Neural cell (in vitro differentiated cells): ENCODE results near the gene SLX4IP. TPM values are rescaled to one million over a fixed set of nuclear protein-coding genes. Genes with fewer than 3 reads are reported as not detected.
A peak's percentile ranks its signal among the peaks of the same experiment; 100 is the strongest.

Experiments
- H2AFZ ChIP-seq: fragments of 200-600, 300-800 bp; sonication (generic), shearing (Covaris generic); 2 replicates; pipeline ENCODE4 v1.6.0; 2014; ENCODE audit warnings: low read depth, mild to moderate bottlenecking, antibody characterized with exemption, low read length, moderate library complexity
- H3F3A ChIP-seq: fragments of 200-600 bp; shearing (Covaris generic); 2 replicates; pipeline ENCODE4 v1.6.1; 2016; ENCODE audit warnings: mild to moderate bottlenecking, moderate library complexity, mixed read lengths, antibody characterized with exemption, low read length; ENCODE audit not compliant: insufficient read depth, poor library complexity, severe bottlenecking
- H3K27ac ChIP-seq: fragments of 200-600, 300-800 bp; sonication (generic), shearing (Covaris generic); 2 replicates; pipeline ENCODE4 v1.5.1; 2014; ENCODE audit warnings: mild to moderate bottlenecking, low read length, moderate library complexity
- H3K27me3 ChIP-seq: fragments of 300-800, 200-600 bp; sonication (generic), shearing (Covaris generic); 2 replicates; pipeline ENCODE4 v1.6.0; 2014; ENCODE audit warnings: mild to moderate bottlenecking, low read depth, low read length, moderate library complexity; ENCODE audit not compliant: insufficient read depth
- H3K36me3 ChIP-seq: fragments of 300-800, 200-600 bp; sonication (generic), shearing (Covaris generic); 2 replicates; pipeline ENCODE4 v1.5.1; 2014; ENCODE audit warnings: mild to moderate bottlenecking, antibody characterized with exemption, low read length, moderate library complexity; ENCODE audit not compliant: insufficient read depth
- H3K4me2 ChIP-seq: fragments of 300-800, 200-600 bp; sonication (generic), shearing (Covaris generic); 2 replicates; pipeline ENCODE4 v1.6.0; 2014; ENCODE audit warnings: mild to moderate bottlenecking, low read length
- H3K4me3 ChIP-seq: fragments of 300-800, 200-600 bp; sonication (generic), shearing (Covaris generic); 2 replicates; pipeline ENCODE4 v1.5.1; 2014; ENCODE audit warnings: mild to moderate bottlenecking, low read length, moderate library complexity
- H3K79me2 ChIP-seq: fragments of 200-600 bp; shearing (Covaris generic); replicated peaks from 2 replicates; pipeline ENCODE4 v1.6.0; 2014; ENCODE audit warnings: mild to moderate bottlenecking, low read length, moderate library complexity; ENCODE audit not compliant: insufficient read depth
- H3K9ac ChIP-seq: fragments of 300-800, 200-600 bp; sonication (generic), shearing (Covaris generic); 2 replicates; pipeline ENCODE4 v1.6.1; 2016; ENCODE audit warnings: mild to moderate bottlenecking, low read length, mixed read lengths
- H3K9me2 ChIP-seq: fragments of 200-600 bp; shearing (Covaris generic); 2 replicates; pipeline ENCODE4 v1.6.1; 2016; ENCODE audit warnings: mild to moderate bottlenecking, low read length, mixed read lengths; ENCODE audit not compliant: insufficient read depth
- H3K9me3 ChIP-seq: fragments of 200-600, 300-800 bp; sonication (generic), shearing (Covaris generic); 2 replicates; pipeline ENCODE4 v1.6.1; 2016; ENCODE audit warnings: mild to moderate bottlenecking, mixed run types, low read length, moderate library complexity, mixed read lengths
- H4K20me1 ChIP-seq: fragments of 200-600 bp; shearing (Covaris generic); 2 replicates; pipeline ENCODE4 v1.6.1; 2016; ENCODE audit warnings: mild to moderate bottlenecking, mixed run types; ENCODE audit not compliant: insufficient read depth
- CTCF ChIP-seq: fragments of 450-650 bp; IDR thresholded peaks from 2 replicates; pipeline ENCODE4 v1.5.1; 2014; ENCODE audit warnings: antibody characterized with exemption, mild to moderate bottlenecking, moderate library complexity; ENCODE audit not compliant: poor library complexity, severe bottlenecking
- EP300 ChIP-seq: fragments of 450-650 bp; conservative IDR thresholded peaks from 2 replicates; pipeline ENCODE4 v1.6.1; 2014; ENCODE audit warnings: antibody characterized with exemption, mild to moderate bottlenecking, moderate library complexity; ENCODE audit not compliant: poor library complexity, severe bottlenecking
- EZH2 ChIP-seq: fragments of 200-600, 300-800 bp; shearing (Covaris generic), sonication (generic); IDR thresholded peaks from 2 replicates; pipeline ENCODE4 v1.6.1; 2014; ENCODE audit warnings: antibody characterized with exemption, low read length, borderline replicate concordance, mild to moderate bottlenecking; ENCODE audit not compliant: insufficient read depth, poor library complexity, severe bottlenecking
- MXI1 ChIP-seq: fragments of 450-650 bp; conservative IDR thresholded peaks from 2 replicates; pipeline ENCODE4 v1.6.1; 2014; ENCODE audit warnings: antibody characterized with exemption, mild to moderate bottlenecking; ENCODE audit not compliant: poor library complexity, severe bottlenecking
- POLR2AphosphoS5 ChIP-seq: IDR thresholded peaks from 2 replicates; pipeline ENCODE4 v1.6.1; 2012
- RAD21 ChIP-seq: fragments of 450-650 bp; conservative IDR thresholded peaks from 2 replicates; pipeline ENCODE4 v1.6.1; 2014; ENCODE audit warnings: antibody characterized with exemption, mild to moderate bottlenecking, moderate library complexity
- REST ChIP-seq: IDR thresholded peaks from 2 replicates; pipeline ENCODE4 v1.6.1; 2012; ENCODE audit warnings: borderline replicate concordance
- SMC3 ChIP-seq: fragments of 450-650 bp; conservative IDR thresholded peaks from 2 replicates; pipeline ENCODE4 v1.6.1; 2014; ENCODE audit warnings: antibody characterized with exemption, mild to moderate bottlenecking, moderate library complexity; ENCODE audit not compliant: poor library complexity
- TAF1 ChIP-seq: IDR thresholded peaks from 2 replicates; pipeline ENCODE4 v1.6.1; 2012; ENCODE audit warnings: low read depth
- polyA plus RNA-seq: library from polyadenylated mRNA; depleted of rRNA; stranded (reverse); fragments of >200 nt; gene quantifications from 2 replicates; pipeline ENCODE4 v1.2.3, GENCODE V29; 2014

SLX4IP gene
- polyA plus RNA-seq, 1 donor from 2014 or later: 6.4 TPM

GRCh38 chr20:10670501-10671220, 235.6 kb downstream of the SLX4IP start:
- no peak for TF ChIP-seq SMC3
- TF ChIP-seq EZH2: no peak
- TF ChIP-seq MXI1: no peak
- no peak for TF ChIP-seq RAD21
- TF ChIP-seq CTCF: no peak
- no peak for TF ChIP-seq TAF1
- H3K9me2 ChIP-seq: no peaks in the 10 kb centered on the region
- no peaks in the 10 kb centered on the region for H3K36me3 ChIP-seq
- H2AFZ ChIP-seq: no peak overlapping the region
- H3K79me2 ChIP-seq: peaks cover 23% of the 10 kb centered on the region
- H3K27ac ChIP-seq: no peak overlapping the region
- no peaks in the 10 kb centered on the region for H3F3A ChIP-seq
- no peaks in the 10 kb centered on the region for H4K20me1 ChIP-seq
- no peaks in the 10 kb centered on the region for H3K9me3 ChIP-seq
- H3K9ac ChIP-seq: no peak overlapping the region
- H3K4me3 ChIP-seq: peak overlapping the region; percentile 86
- H3K4me2 ChIP-seq: peak overlapping the region; percentile 23
- peaks cover 38% of the 10 kb centered on the region for H3K27me3 ChIP-seq

GRCh38 chr20:10671221-10671918, 236.3 kb downstream of the SLX4IP start:
- Histone ChIP-seq H3K9me2 (no peaks in the 10 kb centered on the region), H3K4me2 (peak overlapping the region; percentile 59), H3K27ac (no peak overlapping the region), H3K36me3 (no peaks in the 10 kb centered on the region), H3K9ac (no peak overlapping the region), H3F3A (no peaks in the 10 kb centered on the region), H3K9me3 (no peaks in the 10 kb centered on the region), H4K20me1 (no peaks in the 10 kb centered on the region), H3K4me3 (peak overlapping the region; percentile 86), H3K27me3 (peaks cover 38% of the 10 kb centered on the region), H3K79me2 (peaks cover 23% of the 10 kb centered on the region), H2AFZ (no peak overlapping the region)
- TF ChIP-seq RAD21 (peak; percentile 51), MXI1 (peak; percentile 40), CTCF (peak; percentile 63), EZH2 (no peak), REST (no peak), TAF1 (no peak), SMC3 (peak; percentile 66), POLR2AphosphoS5 (no peak), EP300 (no peak)
